ENCODE data around the gene MFNG.

Gene MFNG

DNA sequence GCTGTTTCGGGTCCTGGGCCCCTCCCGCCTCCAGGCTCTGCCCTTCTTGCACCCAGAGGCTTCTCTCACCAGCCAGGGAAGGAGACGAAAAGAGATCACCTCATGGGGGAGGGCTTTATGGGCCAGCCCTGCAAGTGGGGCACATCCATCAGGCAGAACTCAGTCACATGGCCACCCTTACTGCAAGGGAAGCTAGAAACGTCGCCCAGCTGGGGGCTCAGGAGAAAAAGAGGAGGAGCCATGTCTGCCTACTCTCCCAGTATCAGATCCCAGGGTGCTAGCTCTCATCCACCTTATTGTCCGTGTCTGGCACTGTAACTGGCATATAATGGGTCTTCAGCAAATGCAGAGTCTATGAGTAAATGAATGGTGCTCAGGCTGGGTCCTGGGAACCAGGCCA, 24.2 kb downstream of the MFNG start:
- no peak overlapping the region for H3K27ac ChIP-seq

DNA sequence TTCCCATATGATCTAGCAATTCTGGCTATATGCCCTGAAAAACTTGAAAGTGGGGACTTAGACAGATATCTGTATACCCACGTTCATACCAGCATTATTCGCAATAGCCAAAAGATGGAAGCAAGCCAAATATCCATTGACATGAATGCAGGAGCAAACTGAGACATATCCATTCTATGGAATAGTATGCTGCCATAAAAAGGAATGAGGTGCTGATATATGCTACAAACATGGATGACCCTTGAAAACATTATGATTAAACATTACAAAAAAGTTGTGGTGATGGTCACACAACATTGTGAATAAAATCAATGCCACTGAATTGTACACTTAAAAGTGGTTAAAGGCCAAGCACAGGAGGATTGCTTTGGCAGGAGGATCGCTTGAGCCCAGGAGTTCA, 25.5 kb downstream of the MFNG start:
- no peak for TF ChIP-seq ZFX (IDR thresholded peaks at IDR 0.05; ENCODE audit: borderline replicate concordance)
- H3K27ac ChIP-seq: no peak overlapping the region

More for the DNA sequence above, 24.2 kb downstream of the MFNG start:
- no peak for TF ChIP-seq ZFX (IDR thresholded peaks at IDR 0.05; ENCODE audit: borderline replicate concordance)
- TF ChIP-seq, protein P1, sequence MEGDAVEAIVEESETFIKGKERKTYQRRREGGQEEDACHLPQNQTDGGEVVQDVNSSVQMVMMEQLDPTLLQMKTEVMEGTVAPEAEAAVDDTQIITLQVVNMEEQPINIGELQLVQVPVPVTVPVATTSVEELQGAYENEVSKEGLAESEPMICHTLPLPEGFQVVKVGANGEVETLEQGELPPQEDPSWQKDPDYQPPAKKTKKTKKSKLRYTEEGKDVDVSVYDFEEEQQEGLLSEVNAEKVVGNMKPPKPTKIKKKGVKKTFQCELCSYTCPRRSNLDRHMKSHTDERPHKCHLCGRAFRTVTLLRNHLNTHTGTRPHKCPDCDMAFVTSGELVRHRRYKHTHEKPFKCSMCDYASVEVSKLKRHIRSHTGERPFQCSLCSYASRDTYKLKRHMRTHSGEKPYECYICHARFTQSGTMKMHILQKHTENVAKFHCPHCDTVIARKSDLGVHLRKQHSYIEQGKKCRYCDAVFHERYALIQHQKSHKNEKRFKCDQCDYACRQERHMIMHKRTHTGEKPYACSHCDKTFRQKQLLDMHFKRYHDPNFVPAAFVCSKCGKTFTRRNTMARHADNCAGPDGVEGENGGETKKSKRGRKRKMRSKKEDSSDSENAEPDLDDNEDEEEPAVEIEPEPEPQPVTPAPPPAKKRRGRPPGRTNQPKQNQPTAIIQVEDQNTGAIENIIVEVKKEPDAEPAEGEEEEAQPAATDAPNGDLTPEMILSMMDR (IDR thresholded peaks at IDR 0.05): no peak

GRCh38 chr22:37459206-37459605, 27.0 kb downstream of the MFNG start:
- TF ChIP-seq, protein P1 (IDR thresholded peaks at IDR 0.05): no peak
- TF ChIP-seq ZFX (IDR thresholded peaks at IDR 0.05; ENCODE audit: borderline replicate concordance): no peak

DNA sequence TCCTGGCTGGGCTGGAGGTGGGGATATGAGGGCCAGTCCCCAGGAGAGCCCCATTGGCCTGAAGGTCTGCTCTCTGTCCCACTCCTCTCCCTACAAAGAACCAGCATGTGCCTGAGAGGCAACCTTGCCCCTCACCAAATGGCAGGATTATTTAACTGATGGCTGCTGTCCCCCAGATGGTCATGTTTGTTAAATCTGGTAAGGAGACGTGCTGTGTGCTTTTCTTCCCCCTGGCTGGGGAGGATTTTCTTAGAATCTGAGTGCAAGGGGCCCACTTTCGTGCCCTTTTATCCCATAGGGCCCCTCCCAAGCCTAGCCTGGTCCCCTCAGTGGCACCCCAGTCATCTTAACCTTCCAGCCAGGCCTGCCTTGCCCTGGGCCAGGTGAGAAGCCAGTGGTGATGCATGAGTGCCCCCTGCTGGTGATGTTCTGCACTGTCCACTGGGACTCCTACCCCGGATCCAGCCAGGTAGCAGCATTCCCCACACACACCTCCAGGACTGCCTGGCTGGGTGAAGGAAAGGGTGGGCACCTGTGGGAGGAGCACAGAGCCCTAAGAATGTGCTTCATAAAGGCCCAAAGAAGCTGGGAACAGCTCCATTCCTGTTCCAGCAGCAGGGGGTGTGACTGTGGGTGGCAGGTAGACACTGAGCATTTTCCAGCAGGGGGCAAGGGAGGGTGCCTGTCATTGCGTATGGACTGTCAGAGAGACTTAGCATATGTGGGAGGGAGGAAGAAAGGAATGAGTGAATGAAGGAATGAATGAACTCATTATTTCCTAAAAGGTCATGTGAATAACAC, 28.9 kb downstream of the MFNG start:
- no peak for TF ChIP-seq ZFX (IDR thresholded peaks at IDR 0.05; ENCODE audit: borderline replicate concordance)
- TF ChIP-seq, protein P1 (IDR thresholded peaks at IDR 0.05): peak; percentile 94
- no peak overlapping the region for H3K27ac ChIP-seq

More at GRCh38 chr22:37459206-37459605, 27.0 kb downstream of the MFNG start:
- H3K27ac ChIP-seq: no peak overlapping the region

DNA sequence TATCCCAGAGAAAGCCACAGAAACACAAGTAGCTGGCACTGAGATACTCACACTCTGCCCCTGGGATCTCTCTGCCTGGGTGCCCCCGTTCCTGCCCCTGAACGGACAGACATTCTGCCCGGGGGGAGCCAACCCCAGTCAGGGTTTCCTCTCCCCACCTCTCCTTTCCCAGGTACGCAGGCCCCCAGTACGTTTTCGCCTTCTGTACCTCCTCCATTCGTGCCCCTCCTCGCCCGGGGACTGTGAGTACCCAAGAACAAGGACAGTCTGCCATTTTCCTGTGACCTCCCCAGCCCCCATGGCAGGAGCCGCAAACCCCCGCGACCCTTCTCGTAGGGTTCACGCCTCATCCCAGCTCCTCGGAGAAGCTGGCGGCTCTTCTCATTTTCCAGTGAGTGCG, 29.8 kb downstream of the MFNG start:
- no peak for TF ChIP-seq ZFX (IDR thresholded peaks at IDR 0.05; ENCODE audit: borderline replicate concordance)
- TF ChIP-seq, protein P1 (IDR thresholded peaks at IDR 0.05): no peak
- H3K27ac ChIP-seq: no peak overlapping the region

GRCh38 chr22:37455896-37456295, 30.3 kb downstream of the MFNG start:
- TF ChIP-seq ZFX (IDR thresholded peaks at IDR 0.05; ENCODE audit: borderline replicate concordance): no peak
- TF ChIP-seq, protein P1 (IDR thresholded peaks at IDR 0.05): no peak
- H3K27ac ChIP-seq: no peak overlapping the region

- TF ChIP-seq, protein P1 (IDR thresholded peaks at IDR 0.05): no peak
- TF ChIP-seq ZFX (IDR thresholded peaks at IDR 0.05; ENCODE audit: borderline replicate concordance): no peak
- no peak overlapping the region for H3K27ac ChIP-seq
Measured at GRCh38 chr22:37454857-37455686, 31.1 kb downstream of the MFNG start.

All from 22Rv1 (cell line).